ENCODE measurements around the gene TDRD9. TPM values are rescaled to one million over a fixed set of nuclear protein-coding genes. Genes with fewer than 3 reads are reported as not detected.

Gene TDRD9
- total and polyA plus RNA-seq, 2 experiments from 2014 or later = 0.24 TPM; not detected in 1

GRCh38 chr14:104016873-104017650 lies 88.8 kb downstream of the TDRD9 start:
- TF ChIP-seq CTCF (conservative IDR thresholded peaks at IDR 0.05; ENCODE audit: low read depth in 2 of 2) (no peak), POLR2AphosphoS5 (IDR thresholded peaks at IDR 0.05; ENCODE audit: low read depth) (no peak), EZH2phosphoT487 (IDR thresholded peaks at IDR 0.05; ENCODE audit: unreplicated experiment) (no peak), STAT1 (IDR thresholded peaks at IDR 0.05; ENCODE audit: unreplicated experiment) (no peak), JUNB (IDR thresholded peaks at IDR 0.05; ENCODE audit: unreplicated experiment) (no peak), NANOG (IDR thresholded peaks at IDR 0.05; ENCODE audit: borderline replicate concordance) (no peak), ZNF462 (CRISPR knock-in tag; IDR thresholded peaks at IDR 0.05) (no peak), CREB1 (CRISPR knock-in tag; IDR thresholded peaks at IDR 0.05; ENCODE audit: low read depth) (no peak), REST (IDR thresholded peaks at IDR 0.05; ENCODE audit: unreplicated experiment) (no peak), EZH2 (IDR thresholded peaks at IDR 0.05; ENCODE audit: low read depth, unreplicated experiment) (no peak), ZNF114 (CRISPR knock-in tag; IDR thresholded peaks at IDR 0.05) (no peak), ETS1 (IDR thresholded peaks at IDR 0.05) (no peak), ZNF331 (CRISPR knock-in tag; IDR thresholded peaks at IDR 0.05; ENCODE audit: low read depth) (no peak)
- H3K4me3 ChIP-seq = no peak overlapping the region
- Mint-ChIP-seq H3K27ac (no peak overlapping the region), H3K4me1 (no peaks in the 10 kb centered on the region), H3K36me3 (ENCODE audit: low read depth) (no peaks in the 10 kb centered on the region), H3K4me3 (no peak overlapping the region), H3K27me3 (ENCODE audit: insufficient read depth, low read depth, poor library complexity) (peaks cover 6% of the 10 kb centered on the region), H3K9me3 (peaks cover under 1% of the 10 kb centered on the region; the same call in 1 of the 3 replicates)
- H3K9me2 ChIP-seq (ENCODE audit: insufficient read depth) = no peaks in the 10 kb centered on the region
- no peak overlapping the region; the same call in 1 of the 2 replicates for H2AFZ ChIP-seq
- no peak overlapping the region for H3K4me2 ChIP-seq
- H3K27me3 ChIP-seq (ENCODE audit: insufficient read depth) = no peaks in the 10 kb centered on the region
- no peaks in the 10 kb centered on the region for H4K20me1 ChIP-seq (replicated peaks; ENCODE audit: insufficient read depth)
- no peak overlapping the region for H3K27ac ChIP-seq (ENCODE audit: low read depth)
- DNase-seq (ENCODE audit: low spot score) = no peak
- no peaks in the 10 kb centered on the region for H3K36me3 ChIP-seq (ENCODE audit: insufficient read depth)
- H3F3A ChIP-seq (replicated peaks; ENCODE audit: low read depth) = no peaks in the 10 kb centered on the region
- H3K4me1 ChIP-seq (ENCODE audit: insufficient read depth) = no peaks in the 10 kb centered on the region
- no peak for ATAC-seq
- no peaks in the 10 kb centered on the region for H3K79me2 ChIP-seq (replicated peaks; ENCODE audit: insufficient read depth)

Measured in GM23338 (cell line).